ENCODE results near the gene ABCA8. TPM values are rescaled to one million over a fixed set of nuclear protein-coding genes. Genes with fewer than 3 reads are reported as not detected.
"Not testable (repeated sequence)": the region's sequence is repeated elsewhere in the genome, so short reads cannot be mapped to it uniquely, and the experiment has no call there.

Gene ABCA8
- total and polyA plus RNA-seq, 2 experiments from 2014 or later, result not detected

GRCh38 chr17:68959117-68959516, 3.9 kb upstream of the ABCA8 start:
- not testable (repeated sequence) for H3K9me3 Mint-ChIP-seq; DNase-seq (ENCODE audit: low spot score); H3K4me1 ChIP-seq (ENCODE audit: insufficient read depth); H3K27me3 ChIP-seq (ENCODE audit: insufficient read depth); H3K4me3 Mint-ChIP-seq; H3K4me1 Mint-ChIP-seq; H3K36me3 ChIP-seq (ENCODE audit: insufficient read depth); H3K79me2 ChIP-seq (replicated peaks; ENCODE audit: insufficient read depth); H2AFZ ChIP-seq; H3F3A ChIP-seq (replicated peaks; ENCODE audit: low read depth); H3K4me3 ChIP-seq; H3K9me2 ChIP-seq (ENCODE audit: insufficient read depth); H3K36me3 Mint-ChIP-seq (ENCODE audit: low read depth); H3K27me3 Mint-ChIP-seq (ENCODE audit: insufficient read depth, low read depth, poor library complexity); ATAC-seq; H4K20me1 ChIP-seq (replicated peaks; ENCODE audit: insufficient read depth); H3K27ac Mint-ChIP-seq; H3K27ac ChIP-seq (ENCODE audit: low read depth); H3K4me2 ChIP-seq

- no peaks in the 10 kb centered on the region for H3K4me1 Mint-ChIP-seq
- no peaks in the 10 kb centered on the region for H3K27me3 Mint-ChIP-seq (ENCODE audit: insufficient read depth, low read depth, poor library complexity)
- DNase-seq (ENCODE audit: low spot score), result no peak
- Histone ChIP-seq H3K27ac (ENCODE audit: low read depth) (no peak overlapping the region), H3K4me2 (no peak overlapping the region), H3K27me3 (ENCODE audit: insufficient read depth) (no peaks in the 10 kb centered on the region), H3K4me1 (ENCODE audit: insufficient read depth) (no peaks in the 10 kb centered on the region), H4K20me1 (replicated peaks; ENCODE audit: insufficient read depth) (no peaks in the 10 kb centered on the region), H2AFZ (no peak overlapping the region), H3K36me3 (ENCODE audit: insufficient read depth) (no peaks in the 10 kb centered on the region), H3F3A (replicated peaks; ENCODE audit: low read depth) (no peaks in the 10 kb centered on the region), H3K79me2 (replicated peaks; ENCODE audit: insufficient read depth) (no peaks in the 10 kb centered on the region), H3K4me3 (no peak overlapping the region), H3K9me2 (ENCODE audit: insufficient read depth) (no peaks in the 10 kb centered on the region)
- H3K27ac Mint-ChIP-seq, result no peak overlapping the region
- no peak for ATAC-seq
- H3K4me3 Mint-ChIP-seq, result no peak overlapping the region
- no peaks in the 10 kb centered on the region for H3K9me3 Mint-ChIP-seq
- no peaks in the 10 kb centered on the region for H3K36me3 Mint-ChIP-seq (ENCODE audit: low read depth)
- no peak for TF ChIP-seq CREB1 (CRISPR knock-in tag; IDR thresholded peaks at IDR 0.05; ENCODE audit: low read depth)
- TF ChIP-seq ZNF114 (CRISPR knock-in tag; IDR thresholded peaks at IDR 0.05), result no peak
- no peak for TF ChIP-seq ZNF462 (CRISPR knock-in tag; IDR thresholded peaks at IDR 0.05)
- TF ChIP-seq ZNF331 (CRISPR knock-in tag; IDR thresholded peaks at IDR 0.05; ENCODE audit: low read depth), result no peak
- no peak for TF ChIP-seq POLR2AphosphoS5 (IDR thresholded peaks at IDR 0.05; ENCODE audit: low read depth)
- TF ChIP-seq STAT1 (IDR thresholded peaks at IDR 0.05; ENCODE audit: unreplicated experiment), result no peak
- no peak for TF ChIP-seq NANOG (IDR thresholded peaks at IDR 0.05; ENCODE audit: borderline replicate concordance)
- no peak for TF ChIP-seq JUNB (IDR thresholded peaks at IDR 0.05; ENCODE audit: unreplicated experiment)
- TF ChIP-seq CTCF (conservative IDR thresholded peaks at IDR 0.05; ENCODE audit: low read depth in 2 of 2), result no peak
- TF ChIP-seq ETS1 (IDR thresholded peaks at IDR 0.05), result no peak
- TF ChIP-seq EZH2phosphoT487 (IDR thresholded peaks at IDR 0.05; ENCODE audit: unreplicated experiment), result no peak
Observed at GRCh38 chr17:68957944-68958343, 2.8 kb upstream of the ABCA8 start.

All from GM23338 (cell line).